C4-2B (cell line): Measurements from ENCODE around the gene SLC13A2.

Experiments
- ZFX ChIP-seq: fragments of 450-650 bp; IDR thresholded peaks from 2 replicates; pipeline ENCODE4 v1.6.1; 2017
- TF ChIP-seq, protein P1 (sequence below): fragments of 450-650 bp; conservative IDR thresholded peaks from 2 replicates; pipeline ENCODE4 v1.5.1; 2017; ENCODE audit warnings: mild to moderate bottlenecking

DNA sequence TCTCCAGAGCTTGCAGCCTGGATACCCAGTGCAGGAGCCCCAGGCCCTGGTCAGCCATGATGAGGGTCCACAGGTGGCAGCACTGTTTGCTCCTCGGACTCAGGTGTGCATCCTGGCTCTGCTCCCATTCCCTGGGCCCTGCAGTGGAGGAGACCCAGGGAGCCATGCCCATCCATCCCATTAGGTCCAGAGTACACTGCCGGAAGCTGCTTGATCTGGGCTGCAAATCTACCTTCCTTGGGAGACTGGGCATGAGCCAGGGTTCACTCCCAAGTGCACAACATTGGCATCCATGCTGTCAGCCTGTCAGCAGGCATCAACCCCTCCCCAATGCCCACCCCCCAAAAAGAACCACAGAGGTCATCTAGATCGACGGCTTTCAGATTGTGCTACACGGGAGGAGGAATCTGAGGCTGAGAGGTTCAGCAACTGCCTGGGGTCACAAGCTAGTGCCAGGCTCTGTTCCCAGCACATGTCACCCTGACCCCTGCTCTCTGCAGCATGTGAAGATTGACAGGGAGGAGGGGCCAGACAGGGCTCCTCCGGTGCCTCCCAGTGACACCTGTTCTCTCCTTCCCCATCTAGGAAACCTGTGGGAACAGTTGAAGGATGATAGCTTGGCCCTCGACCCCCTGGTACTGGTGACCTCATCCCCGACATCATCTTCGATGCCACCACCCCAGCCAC is 63.2 kb downstream of the SLC13A2 start:
- TF ChIP-seq, protein P1, sequence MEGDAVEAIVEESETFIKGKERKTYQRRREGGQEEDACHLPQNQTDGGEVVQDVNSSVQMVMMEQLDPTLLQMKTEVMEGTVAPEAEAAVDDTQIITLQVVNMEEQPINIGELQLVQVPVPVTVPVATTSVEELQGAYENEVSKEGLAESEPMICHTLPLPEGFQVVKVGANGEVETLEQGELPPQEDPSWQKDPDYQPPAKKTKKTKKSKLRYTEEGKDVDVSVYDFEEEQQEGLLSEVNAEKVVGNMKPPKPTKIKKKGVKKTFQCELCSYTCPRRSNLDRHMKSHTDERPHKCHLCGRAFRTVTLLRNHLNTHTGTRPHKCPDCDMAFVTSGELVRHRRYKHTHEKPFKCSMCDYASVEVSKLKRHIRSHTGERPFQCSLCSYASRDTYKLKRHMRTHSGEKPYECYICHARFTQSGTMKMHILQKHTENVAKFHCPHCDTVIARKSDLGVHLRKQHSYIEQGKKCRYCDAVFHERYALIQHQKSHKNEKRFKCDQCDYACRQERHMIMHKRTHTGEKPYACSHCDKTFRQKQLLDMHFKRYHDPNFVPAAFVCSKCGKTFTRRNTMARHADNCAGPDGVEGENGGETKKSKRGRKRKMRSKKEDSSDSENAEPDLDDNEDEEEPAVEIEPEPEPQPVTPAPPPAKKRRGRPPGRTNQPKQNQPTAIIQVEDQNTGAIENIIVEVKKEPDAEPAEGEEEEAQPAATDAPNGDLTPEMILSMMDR = no peak
- no peak for TF ChIP-seq ZFX
